GM10847 (cell line): Measurements from ENCODE around the gene PPP2R2C.

Experiments used
- POLR2A ChIP-seq: IDR thresholded peaks from 2 replicates; pipeline ENCODE4 v1.6.1; 2011; ENCODE audit not compliant: insufficient read length; ENCODE audit errors: extremely low read depth

Gene PPP2R2C

DNA sequence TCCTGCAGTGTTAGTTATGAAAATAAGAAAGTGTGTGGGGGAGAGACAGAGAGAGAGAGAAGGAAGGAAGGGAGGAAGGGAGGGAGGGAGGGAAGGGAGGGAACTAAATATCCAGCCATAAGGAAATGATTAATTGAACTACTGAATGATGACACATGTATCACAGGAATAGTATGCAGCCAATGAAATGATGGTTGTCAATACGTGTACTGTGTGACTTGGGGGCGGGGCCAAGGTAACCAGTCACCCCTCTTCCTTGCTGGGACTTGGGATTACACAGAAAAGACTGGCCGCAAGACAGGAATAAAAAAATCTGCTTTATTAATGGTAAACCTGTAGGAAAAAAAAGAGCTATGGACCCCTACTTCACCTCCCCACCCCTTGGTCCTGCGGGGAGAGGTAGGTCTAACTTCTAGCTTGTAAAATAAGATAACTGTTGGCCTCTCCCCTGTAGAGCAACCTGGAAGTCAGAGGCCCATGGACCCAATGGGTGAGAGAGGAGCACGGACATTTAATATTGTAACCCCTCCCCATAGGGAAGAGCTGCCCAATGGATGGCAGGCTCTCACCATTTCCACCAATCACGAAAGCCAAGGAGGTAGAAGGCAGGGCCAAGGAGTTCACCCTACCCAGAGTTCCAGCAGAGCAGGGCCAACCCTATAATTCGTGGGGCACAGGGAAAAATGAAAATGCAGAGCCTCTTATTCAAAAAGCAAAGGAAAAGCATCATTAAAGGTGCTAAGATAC is 7.4 kb downstream of the PPP2R2C start:
- TF ChIP-seq POLR2A: no peak

DNA sequence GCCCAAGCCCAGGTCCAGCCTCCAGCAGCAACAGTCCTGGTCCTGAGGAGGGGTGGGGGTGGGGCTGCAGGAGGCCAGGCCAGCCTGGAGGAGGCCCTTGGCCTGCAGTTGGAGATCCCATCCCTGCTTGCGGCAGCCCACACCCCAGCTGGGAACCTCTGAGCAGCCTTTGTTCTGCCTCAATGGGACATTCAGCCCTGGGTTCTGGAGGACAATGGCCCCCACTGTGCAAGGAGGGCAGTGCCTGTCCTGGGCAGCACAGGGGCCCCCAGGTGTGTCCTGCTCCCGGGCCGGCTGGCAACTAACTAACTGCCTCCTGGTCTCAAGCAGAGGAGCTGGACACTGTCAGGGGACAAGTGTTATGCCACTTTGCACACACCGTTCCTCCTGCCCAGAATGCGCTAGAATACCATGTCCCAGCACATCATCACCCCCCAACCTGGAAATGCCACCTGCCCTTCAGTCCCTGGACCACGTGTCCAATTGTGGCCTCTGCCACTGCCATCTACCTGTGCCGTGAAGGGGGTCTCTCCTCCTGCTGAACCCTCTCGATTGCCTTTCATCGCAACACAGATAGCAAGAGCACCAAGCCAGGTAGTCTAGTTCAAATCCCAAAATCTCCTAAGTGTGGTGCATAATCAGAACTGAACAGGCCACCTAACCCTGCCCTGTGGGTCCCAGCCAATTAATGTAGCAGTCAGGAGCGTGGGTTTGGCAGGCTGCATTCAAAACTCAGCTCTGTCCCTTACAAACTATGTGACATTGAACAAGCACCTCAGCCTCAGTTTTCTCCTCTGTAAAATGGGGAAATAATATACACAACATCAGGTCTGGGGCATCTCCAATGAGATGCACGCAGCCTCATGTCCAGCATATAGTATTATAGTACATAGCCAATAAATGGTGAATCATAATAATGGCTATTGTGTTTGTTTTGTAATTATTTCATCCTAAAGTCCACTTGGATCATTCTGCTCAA is 8.8 kb downstream of the PPP2R2C start:
- TF ChIP-seq POLR2A: no peak

DNA sequence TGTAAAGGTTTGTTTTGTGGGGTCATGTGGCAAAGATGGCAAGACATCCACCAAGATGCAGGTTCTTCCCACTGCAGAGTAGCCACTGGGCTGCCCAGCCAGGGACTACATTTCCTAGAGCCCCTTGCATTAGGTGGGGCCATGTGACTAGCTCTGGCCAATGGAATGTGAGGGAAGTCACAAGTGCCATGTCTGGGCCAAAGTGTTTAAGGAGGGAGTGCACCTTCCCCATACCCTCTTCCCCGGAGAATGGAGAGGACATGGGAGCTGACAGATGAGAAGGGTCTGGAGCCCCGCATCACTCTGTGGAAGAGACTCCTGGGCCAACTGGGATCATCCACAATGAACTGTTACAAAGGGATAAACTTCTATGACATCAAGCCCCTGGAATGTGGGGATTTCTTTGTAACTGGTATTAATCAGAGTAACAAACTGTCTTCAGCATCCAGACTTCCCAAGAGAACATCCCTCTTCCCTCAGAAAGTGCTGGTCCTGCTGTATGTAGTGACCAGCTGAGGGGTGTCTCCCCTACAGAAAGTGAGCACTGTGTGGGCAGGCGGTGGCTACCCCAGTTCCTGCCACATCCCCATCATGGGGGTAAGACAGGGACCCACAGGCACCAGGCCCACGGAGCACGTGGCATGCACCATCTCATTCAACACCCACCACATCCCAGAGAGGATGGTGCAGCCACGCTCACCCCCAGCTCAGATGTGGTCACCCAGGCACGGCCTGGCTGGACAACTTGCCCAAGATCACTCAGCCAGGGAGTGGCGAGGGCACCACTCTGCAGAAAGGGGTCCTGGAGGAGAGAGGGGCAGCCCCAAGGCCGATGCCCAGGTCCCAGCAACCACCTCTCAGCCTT is 10.9 kb downstream of the PPP2R2C start:
- no peak for TF ChIP-seq POLR2A

DNA sequence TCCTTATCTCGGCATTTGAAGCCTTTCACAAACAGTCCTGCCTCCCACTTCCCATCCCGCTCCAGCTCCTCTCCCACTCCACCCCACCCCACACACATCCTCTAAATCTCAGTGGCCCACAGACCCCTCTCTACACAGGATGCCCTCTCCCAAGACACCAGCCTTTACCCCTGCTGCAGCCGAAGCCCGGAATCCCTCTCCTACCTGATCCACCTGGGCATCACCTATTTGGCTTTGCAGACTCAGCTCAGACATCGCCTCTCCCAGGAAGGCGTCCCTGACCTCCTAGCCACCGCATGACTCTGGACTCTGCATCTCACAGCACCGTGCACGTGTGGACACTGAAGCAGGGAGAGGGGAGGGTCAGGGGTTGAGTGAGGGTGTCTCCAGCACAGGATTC is 11.5 kb downstream of the PPP2R2C start:
- TF ChIP-seq POLR2A: no peak

DNA sequence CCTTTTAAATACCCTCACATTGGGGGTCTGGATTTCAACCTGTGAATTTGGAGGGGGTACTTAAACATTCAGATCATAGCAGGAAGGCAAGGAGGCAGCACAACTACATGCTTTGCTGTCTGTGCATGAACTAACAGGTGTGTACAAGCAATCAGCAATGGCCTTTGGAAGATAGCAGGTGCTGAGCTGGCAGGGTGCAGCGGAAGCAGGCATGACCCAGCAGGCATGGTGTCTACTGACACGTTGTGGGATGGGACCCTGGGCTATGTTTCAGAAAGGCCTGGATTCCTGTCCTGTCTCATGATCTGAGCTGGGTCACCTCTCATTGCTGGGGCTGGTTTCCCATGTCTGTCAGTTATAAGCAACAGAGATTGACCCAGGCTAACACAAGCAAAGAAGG is 13.9 kb downstream of the PPP2R2C start:
- TF ChIP-seq POLR2A: no peak

DNA sequence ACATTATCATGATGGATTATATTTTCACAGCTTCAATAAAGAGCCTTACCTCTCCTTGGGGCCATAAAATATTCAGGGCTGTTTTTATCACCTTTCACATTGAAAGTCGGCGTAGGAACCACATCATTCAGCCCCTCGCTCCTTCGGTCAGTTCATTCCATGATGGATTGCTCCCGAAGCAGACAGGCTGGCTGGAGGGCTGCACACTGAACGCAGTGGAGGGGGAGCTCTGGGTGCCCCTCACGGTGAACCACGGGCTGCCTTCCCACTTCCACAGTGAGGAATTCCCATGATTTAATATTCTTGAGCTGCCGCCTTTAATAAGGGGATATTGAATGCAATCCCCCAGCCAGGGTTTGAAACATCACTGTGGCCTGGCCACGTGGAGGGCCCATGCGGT is 16.0 kb downstream of the PPP2R2C start:
- no peak for TF ChIP-seq POLR2A

DNA sequence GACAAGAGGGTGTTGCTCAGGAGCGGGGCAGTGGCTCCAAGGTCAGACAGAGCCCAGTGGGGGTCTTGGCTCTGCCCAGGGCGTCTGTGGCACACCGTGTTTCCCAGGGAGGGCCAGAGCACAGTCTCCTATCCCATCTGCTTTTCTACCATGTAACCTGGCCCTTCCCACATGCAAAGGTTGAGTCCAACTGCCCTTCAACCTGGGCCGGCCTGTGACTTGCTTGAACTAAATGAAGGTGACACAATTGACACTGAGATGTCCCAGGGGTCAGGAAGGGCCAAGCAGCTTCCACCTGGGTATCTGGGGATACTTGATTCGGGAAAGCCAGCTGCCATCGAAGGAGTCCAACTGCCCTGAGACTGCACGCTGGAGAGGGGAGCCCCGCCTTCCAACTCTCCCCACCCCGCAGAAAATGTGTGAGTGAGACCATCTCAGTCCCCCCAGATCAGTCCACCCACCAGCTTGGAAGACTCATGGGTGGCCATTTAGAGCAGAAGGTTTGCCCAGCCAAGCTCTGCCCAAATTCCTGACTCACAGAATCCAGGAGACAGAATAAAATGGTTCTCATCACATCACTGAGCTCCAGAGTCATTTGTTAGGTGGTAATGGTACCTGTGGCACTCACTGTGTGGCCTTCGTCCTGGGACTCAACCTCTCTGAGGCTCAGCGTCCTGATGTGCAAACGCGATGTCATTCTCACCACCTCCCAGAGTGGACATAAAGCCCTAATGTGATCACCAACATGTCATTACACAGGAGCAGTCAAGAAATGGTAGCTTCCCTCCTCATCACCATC is 18.1 kb downstream of the PPP2R2C start:
- no peak for TF ChIP-seq POLR2A

DNA sequence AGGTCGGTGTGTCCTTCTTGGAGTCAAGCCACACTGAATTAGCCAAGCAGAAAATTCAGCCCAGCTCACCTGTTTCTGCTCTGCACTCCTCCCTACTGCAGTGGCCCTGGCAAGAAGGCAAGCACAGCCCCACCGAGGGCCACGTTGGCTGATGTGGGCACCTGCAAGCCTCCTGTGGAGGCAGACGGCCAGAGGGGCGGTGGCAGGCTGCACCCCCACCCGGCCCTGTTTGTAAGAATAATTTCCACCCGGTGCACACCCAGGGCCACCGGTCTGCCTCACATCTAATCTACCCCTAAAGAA is 18.8 kb downstream of the PPP2R2C start:
- no peak for TF ChIP-seq POLR2A

DNA sequence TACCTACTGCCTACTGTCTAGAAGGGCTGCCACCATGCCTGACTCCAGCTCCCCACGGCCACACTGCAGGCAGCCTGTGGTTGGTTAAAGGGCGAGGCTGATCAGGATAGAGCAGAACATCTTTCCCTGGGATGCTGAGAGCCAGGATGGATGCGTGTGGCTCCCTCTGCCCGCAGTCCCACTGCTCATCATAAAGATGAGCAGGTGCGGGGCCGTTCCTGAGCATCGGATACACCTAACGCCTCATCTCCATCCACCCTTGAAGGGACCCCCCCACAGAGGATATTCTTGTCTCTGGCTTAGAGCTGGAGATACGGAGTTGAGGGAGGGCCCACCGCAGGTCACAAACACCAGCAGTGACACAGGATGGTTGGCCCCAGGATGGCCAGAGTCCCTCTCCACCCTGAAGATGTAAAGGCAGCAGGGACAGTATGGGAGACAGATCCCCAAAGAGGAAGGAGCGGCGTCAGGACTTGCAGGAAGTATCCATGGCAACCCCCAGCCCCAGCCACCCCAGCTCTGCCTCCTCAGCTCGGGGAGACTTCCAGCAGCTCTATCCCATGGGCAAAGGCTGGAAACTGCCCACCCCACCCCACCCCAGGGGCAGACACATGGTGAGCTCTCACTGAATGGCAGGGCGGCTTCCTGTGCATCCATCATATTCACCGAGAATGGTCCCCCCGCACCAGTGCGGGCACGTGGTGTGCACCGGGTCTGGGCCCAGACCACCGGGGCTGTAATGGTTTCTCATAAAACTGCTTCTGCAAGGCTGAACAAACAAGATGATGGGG is 19.3 kb downstream of the PPP2R2C start:
- TF ChIP-seq POLR2A: no peak

DNA sequence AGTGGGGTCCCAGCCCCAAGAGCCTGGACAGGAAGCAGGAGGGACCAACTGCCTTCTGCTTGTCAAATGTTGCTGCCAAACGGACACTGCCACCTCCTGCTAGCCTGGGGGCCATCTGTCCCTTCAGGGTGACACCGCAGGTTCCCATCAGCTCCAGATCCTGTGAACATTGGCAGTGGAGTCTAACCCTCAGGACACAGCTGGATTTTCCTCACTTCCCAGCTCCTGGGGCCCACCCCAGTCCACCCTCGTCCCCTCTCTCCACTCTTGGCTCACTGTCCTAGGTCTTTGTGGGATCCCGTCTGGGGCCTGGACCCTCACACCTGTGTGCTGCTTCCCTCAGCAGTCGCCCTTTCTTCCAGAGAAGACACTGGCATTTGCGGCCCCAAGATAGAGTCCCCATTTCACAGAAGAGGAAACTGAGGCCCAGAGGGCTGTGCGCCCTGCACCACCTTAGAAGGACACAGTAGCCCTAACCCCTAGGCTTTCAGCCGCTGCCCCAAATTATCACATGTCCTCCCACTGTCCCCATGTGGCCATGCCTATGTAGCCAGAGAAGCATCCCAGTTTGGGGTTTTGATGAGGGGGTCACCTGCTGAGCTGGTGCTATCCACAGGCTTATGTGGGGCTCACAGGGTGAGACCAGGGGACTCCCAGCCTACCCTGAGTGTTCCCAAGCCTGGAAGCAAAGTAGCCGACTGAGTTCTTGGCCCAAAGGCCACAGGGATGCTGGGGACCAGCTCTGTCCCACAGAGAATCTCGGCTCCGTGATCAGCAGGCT is 20.1 kb downstream of the PPP2R2C start:
- no peak for TF ChIP-seq POLR2A

DNA sequence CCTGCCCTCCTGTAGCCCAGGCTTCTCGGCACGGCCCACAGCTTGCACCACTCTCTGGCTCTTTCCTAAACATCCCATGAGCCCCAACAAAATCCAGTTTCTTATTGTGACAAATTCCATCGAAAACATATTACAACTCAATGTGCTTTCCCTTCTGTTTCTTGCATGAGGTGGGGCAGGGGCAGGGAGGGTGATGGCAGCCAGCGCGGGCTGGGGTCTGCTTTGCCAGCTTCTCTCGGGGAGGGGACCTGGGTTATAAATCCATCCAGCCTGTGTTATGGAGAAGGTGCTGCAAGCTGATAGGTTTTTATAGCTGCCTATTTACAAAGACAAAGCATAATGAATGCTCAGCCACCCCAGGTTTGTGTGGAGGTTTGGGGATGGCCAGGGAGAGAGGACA is 21.1 kb downstream of the PPP2R2C start:
- TF ChIP-seq POLR2A: no peak

DNA sequence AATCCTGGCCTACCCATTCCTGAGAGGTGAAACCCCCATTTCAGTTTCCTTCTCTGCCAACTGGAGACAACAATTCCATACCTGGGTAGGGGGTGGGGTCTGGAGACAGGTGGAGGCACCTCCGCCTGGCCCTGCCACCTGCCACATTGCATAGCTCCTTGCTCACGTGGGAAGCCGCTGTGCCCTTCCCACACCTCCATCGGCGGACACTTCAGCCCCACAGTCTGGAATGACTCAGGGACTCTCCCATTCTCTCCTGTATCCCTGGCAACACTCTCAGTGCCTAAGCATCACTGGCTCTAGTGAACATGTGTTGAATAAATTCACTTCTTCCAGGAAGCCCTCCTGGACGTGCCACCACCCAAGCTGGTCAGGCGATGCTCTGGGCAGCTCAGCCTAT is 21.7 kb downstream of the PPP2R2C start:
- TF ChIP-seq POLR2A: no peak

DNA sequence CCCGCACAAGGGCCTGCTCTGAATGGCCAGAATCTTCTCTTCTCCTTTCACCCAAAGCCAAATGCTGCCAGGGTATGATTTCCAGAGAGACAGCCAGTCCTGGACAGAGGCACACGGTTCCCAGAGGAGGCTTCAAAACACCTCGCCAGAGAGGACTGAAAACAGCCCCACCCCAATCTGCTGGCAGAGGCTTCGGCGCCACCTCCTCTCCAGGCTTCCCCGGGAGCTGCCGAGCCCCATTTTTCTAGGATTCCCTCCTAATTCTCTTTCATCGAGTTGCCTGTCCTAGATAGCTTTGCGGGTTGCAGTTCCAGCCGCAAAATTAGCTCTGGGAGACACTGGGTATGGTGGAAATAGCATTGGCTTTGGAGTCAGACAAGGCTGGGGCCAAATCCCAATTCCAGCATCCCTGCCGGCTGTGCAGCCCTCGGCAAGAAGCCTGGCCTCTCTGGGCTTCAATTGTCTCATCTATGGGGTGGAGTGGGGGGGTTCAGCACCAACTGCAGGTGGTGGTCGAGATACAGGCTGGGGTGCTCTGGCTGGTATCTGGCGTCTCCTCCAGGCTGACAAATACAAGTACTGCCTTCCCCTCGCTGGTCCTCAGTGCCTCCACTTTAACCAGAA is 22.6 kb downstream of the PPP2R2C start:
- TF ChIP-seq POLR2A: no peak
